Dedifferentiated amniotic fluid mesenchymal stem cell (primary cell): ENCODE results near the gene UQCC5.
A peak's percentile ranks its signal among the peaks of the same experiment; 100 is the strongest.
"Not testable (repeated sequence)": the region's sequence is repeated elsewhere in the genome, so short reads cannot be mapped to it uniquely, and the experiment has no call there.

ENCODE experiments used
- DNase-seq: peaks from one replicate; pipeline ENCODE4 v3.0.0-alpha.2; 2016; ENCODE audit errors: extremely low spot score

The UQCC5 gene

GRCh38 chr3:52522651-52523251 is 13.7 kb upstream of the UQCC5 start:
- no peak for DNase-seq

DNA sequence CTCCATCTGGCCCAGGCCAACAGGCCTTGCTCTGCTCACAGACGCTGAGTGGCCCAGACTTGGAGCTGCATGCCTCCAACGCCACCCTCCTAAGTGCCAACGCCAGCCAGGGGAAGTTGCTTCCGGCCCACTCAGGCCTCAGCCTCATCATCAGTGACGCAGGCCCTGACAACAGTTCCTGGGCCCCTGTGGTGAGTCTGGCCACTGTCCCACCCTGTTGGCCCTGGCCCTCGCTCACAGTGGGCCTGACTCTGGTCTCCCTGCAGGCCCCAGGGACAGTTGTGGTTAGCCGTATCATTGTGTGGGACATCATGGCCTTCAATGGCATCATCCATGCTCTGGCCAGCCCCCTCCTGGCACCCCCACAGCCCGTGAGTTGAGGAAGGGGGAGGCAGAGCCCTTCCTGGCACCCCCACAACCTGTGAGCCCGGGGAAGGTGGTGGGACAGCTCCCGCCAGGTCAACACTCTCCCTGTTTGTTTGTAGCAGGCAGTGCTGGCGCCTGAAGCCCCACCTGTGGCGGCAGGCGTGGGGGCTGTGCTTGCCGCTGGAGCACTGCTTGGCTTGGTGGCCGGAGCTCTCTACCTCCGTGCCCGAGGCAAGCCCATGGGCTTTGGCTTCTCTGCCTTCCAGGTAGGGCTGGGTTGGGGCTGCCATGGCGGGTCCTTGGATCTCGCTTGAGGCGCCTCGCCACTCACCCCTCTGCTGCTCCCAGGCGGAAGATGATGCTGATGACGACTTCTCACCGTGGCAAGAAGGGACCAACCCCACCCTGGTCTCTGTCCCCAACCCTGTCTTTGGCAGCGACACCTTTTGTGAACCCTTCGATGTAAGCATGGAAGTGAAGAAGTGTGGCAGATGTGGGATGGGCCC is 12.8 kb upstream of the UQCC5 start:
- no peak for DNase-seq

GRCh38 chr3:52524258-52524751 is 12.1 kb upstream of the UQCC5 start:
- DNase-seq, result no peak

GRCh38 chr3:52524752-52525679 is 11.4 kb upstream of the UQCC5 start:
- no peak for DNase-seq

DNA sequence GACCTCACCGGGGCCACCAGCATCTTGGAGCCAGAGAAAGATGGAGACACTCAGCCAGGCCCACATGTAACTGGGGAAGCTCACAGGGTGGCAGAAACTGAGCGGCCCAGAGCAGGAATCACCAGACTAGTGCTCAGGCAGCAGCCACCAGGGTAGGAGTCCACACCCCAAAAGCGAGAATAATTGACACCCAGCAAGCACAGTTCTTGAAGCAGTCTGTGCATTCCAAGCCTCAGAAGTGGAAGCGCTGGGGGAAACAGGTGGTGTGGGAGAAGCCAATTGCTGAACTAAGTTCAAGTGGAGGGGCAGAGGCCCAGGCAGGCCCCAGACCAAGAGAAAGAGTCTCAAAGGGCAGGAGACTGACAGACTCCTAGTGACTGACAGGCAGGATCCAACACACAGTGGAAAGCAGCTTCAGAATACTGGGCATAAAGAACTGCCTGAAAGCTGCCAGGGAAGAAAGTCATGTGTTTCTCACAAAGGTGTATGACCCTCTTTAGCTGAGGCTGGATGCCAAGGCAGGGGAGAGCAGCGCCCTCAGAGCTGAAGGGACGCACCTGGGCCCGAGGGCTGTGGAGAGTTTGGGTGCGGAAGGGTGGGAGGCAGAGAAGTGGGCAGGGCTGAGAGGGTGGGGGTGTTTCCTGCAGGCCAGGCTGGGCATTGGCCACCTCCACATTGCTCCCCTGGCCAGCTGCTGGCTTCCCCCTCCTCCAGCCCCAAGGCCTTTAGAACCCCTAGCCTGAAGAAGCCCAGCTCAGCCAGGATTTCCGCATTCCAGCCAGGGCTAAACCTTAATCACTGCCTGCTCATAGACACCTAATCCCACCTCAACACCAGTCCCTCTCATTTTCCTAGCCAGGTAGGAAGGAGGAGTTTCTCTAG is 10.5 kb upstream of the UQCC5 start:
- DNase-seq, result no peak

- not testable (repeated sequence) for DNase-seq
Observed at GRCh38 chr3:52526671-52527038, 9.8 kb upstream of the UQCC5 start.

GRCh38 chr3:52527039-52527731 is 9.2 kb upstream of the UQCC5 start:
- no peak for DNase-seq

DNA sequence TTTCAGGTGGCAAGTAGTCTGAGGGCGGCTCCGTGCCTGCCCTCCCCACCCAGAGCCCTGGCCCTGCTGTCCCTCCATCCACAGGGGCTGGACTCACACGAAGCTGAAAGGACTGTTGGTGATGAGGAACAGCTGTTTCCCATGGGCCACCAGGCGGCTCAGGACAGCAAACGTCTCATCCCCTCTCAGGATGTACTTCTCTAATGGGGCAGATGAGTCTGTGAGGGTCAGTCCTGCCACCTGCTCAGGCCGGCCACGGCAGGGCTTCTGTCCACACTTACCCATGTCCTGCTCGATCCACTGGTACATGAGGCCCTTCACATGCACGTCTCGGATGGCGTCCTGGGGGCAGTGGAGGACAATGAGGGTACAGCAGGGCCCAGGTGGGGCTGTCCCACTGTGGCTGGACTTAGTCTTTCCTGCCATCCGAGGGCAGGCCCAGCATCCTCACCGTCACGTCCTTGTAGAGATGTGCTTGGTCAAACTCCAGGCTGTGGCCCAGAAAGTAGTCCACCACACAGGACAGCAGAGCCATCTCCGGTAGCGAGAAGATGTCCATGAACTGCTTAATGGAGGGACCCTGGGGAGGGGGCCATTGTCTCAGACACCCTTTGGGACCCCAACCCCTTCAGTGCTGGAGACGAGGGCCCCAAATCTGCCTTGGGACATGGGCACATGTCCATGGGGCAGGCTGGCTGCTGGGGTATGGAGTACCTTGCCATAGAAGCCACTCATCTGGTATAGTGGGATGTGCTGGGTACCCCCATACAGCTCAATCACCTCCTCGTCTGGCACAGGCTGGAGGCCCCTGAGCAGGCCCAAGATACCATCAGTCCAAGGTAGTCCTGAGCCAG is 8.4 kb upstream of the UQCC5 start:
- no peak for DNase-seq

DNA sequence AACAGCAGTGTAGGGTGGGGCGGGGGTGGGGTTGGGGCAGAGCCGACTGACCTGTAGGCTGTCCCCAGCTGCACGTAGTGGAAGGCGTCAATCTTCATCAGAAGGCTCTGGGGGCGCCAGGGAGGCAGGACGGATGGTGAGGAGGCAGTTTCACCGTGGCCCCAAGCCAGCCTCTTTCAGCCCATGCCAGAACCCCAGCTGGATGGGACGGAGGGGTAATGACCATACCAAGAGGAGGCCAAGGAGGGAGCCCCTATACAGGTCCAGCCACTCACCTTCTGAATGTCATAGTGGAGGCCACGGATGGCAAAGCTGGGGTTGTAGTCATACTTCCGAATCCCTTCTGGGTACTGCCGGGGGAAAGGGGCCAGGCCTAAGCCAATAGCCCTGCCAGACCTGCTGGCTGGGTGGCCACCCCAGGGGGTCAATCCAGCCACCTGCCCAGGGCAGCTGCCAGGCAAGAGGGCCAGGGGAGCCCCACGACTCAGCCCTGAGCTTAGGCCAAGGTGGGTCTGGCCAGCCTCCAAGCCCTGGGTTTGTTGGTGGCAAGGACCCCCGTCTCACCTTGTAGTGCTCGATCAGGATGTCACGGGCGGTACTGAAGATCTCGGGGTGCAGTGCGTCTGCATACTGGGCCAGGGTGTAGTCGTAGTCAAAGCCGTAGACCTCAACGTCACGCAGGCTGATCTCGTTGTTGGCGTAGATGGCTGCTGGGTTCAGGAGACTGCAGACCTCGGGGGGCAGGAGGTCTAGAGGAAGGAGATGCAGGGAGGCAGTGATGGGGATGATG is 7.6 kb upstream of the UQCC5 start:
- no peak for DNase-seq

DNA sequence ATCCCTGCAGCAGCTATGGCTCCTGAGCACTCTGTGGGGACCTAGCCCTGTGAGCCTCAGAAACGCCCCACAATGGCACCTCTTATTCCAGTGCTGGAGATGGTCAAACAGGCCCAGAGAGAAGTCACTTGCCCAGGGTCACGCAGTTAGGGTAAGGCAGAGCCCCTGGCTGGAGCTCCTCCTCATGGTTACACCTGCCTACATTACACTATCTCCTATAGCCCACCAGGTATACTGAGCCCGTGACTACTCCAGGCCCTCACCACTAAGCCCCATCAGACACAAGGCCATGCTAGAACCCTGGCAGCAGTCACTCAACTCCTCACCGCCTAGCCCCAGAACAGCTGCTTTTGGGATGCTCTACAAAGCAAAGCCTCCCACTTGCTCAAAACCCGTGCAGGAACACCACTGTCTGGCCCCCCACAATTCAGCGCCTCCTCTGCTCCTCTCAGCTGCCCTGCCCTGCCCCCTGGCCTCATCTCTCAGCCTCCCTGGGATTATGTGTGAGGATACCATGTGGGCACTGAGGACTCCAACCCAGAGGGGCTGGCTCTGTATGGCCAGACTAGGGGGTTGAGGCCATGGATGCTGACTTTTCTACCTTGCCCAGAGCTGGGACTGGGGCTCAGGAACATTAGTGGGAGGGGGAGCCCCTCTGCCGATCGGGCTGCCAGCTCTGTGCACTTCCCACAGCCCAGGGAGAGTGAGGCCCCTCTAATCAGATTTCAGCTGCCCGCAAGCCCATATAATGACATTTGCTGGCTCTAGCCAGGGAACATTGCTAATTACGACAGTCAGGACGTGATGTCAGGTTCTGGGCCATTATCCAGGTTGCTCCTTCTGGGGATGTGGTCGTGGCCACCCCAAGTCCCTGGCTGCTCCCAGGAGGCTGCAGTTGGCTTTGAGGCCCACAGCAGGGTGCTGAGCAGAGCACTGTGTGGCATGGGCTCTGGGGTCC is 6.8 kb upstream of the UQCC5 start:
- no peak for DNase-seq

- no peak for DNase-seq
Observed at GRCh38 chr3:52530918-52531826, 5.2 kb upstream of the UQCC5 start.

GRCh38 chr3:52531860-52532516 is 4.4 kb upstream of the UQCC5 start:
- DNase-seq, result no peak

- no peak for DNase-seq
Observed at GRCh38 chr3:52532517-52532837, 3.9 kb upstream of the UQCC5 start.

DNA sequence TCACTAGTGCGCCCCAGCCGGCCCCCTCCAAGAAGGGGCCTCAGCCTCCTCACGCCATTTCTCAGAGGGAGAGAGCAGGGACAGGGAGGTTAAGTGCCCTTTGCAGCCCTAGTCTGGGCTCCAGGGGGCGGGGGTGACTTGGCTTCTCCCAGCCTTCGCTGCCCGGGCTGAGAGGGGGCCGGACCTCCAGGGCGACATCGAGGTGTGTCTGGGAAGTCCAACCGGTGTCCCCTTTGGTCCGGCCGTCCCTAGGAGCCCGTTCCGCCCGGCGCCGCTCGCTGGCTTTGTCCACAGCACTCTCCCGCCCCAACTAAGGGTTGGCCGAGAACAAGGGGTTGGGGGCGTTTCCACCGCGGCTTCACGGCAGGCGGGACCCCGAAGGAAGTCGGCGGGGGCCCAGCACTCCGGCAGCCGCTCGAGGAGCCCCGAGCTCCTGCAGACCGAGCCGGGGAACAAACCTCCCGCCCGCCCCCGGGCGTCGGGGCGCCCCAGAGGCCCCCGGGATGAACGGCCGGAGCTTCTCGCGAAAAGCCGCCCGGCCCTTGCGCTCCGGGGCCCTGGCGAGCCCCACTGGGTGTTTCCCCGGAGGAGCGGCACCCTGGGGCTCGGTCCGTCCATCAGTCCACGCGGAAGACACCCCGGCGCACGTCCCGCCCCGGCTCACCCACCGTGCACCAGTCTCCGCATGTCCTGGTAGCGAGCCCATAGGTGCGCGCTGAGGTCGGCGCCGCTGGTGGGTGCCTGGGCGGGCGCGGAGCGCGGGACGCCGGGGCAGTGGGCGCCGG is 3.4 kb upstream of the UQCC5 start:
- DNase-seq, result no peak

- DNase-seq, result peak; percentile 54
Observed at GRCh38 chr3:52533623-52534280, 2.7 kb upstream of the UQCC5 start, which contains the start of gene NT5DC2. NT5DC2 (minus strand) TSS chr3:52533857; CDS start chr3:52533737, 120 bp downstream.
